ENCODE results near the gene PTPN2. TPM values are rescaled to one million over a fixed set of nuclear protein-coding genes. Genes with fewer than 3 reads are reported as not detected.

The PTPN2 gene
- total RNA-seq, 3 donors from 2014 or later = 61.7 to 77.6 (median 65.2) TPM

DNA sequence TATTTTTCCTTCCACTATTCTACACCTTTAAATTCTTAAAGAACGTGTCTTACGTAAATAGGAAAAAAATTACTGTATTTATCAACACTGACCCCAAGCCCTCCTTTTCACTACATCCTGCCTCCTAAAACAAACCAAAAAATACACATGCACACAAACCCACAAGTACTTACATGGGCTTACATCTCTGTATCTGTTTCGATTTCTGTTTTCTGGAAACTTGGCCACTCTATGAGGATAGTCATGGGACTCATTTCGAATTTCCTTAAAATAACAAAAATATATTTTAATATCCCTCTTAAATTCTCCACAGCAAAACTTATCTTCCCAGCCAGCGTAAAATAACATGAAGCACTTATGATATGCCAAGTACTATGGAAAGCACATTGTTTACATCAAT, 25.0 kb downstream of the PTPN2 start:
- no peaks in the 10 kb centered on the region for H3K27me3 Mint-ChIP-seq (ENCODE audit: low read depth)
- DNase-seq (no peak), ATAC-seq (no peak)
- no peak overlapping the region for H3K4me3 Mint-ChIP-seq
- no peaks in the 10 kb centered on the region for H3K9me3 Mint-ChIP-seq
- peaks cover 31% of the 10 kb centered on the region for H3K36me3 Mint-ChIP-seq (ENCODE audit: insufficient read depth)
- H3K4me1 Mint-ChIP-seq (ENCODE audit: low read depth) = peaks cover 65% of the 10 kb centered on the region

DNA sequence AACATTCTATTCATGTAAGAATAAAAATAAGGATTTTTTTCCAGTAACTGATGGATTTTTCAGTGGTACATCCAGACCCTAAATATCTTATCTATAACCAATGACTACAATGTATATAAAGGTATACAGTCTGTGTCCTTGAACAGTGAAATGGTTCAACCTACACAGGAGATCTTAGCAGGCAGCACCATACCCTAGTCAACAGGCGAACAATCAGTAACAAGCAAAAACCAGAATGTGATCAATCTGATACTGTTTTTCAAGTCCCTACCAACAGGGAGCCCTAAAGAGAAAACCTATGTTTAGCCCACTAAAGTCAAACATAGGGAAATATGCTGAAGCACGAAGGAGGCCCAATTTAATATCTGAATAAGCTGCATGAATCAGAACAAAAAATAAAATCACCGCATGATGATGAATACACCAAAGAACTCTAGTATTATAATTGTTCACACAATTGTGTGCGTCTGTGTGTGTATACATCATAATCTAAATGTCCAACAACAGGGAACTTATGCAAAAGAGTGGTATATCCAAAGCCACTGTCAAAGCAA, 26.0 kb downstream of the PTPN2 start:
- H3K27me3 Mint-ChIP-seq (ENCODE audit: low read depth) = no peaks in the 10 kb centered on the region
- H3K4me3 Mint-ChIP-seq = no peak overlapping the region
- H3K9me3 Mint-ChIP-seq = no peaks in the 10 kb centered on the region
- peaks cover 65% of the 10 kb centered on the region for H3K4me1 Mint-ChIP-seq (ENCODE audit: low read depth)
- DNase-seq = no peak
- H3K36me3 Mint-ChIP-seq (ENCODE audit: insufficient read depth) = peaks cover 39% of the 10 kb centered on the region
- peak in 1 of 2 donors; percentile 58 for ATAC-seq

DNA sequence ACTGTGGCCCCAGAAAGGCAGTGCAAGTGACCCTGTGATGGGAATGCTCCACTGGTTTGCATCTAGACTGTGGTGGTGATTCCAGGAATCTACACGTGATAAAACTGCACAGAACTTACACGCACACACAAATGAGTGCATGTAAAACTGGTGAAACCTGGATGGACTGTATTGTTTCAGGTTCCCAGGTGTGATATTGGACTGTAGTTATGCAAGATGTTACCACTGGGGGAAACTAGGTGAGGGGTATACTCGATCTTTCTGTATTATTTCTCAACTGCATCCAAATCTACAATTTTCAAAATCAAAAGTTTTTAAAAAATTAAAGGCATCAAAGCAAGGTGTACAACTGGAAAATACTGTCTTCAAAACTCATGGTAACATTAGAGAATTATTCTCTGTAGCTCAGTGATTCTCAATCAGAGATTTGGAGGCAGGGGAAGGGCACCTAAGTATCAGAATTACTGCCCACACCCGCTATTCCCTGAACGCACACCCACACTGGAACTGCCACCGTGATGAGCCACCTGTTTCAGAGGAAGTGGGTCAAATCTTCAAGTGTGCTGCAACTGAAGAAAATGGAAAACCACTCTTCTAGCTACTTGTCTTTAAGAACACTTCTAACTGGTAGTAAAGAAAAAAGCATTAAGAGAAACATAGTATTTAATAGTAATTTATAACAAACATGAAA, 26.7 kb downstream of the PTPN2 start:
- H3K9me3 Mint-ChIP-seq = no peaks in the 10 kb centered on the region
- no peak overlapping the region for H3K4me3 Mint-ChIP-seq
- H3K36me3 Mint-ChIP-seq (ENCODE audit: insufficient read depth) = peaks cover 42% of the 10 kb centered on the region
- peaks cover 58% of the 10 kb centered on the region for H3K4me1 Mint-ChIP-seq (ENCODE audit: low read depth)
- peak; percentile 71 to 80 for ATAC-seq
- no peak for DNase-seq
- no peaks in the 10 kb centered on the region for H3K27me3 Mint-ChIP-seq (ENCODE audit: low read depth)

DNA sequence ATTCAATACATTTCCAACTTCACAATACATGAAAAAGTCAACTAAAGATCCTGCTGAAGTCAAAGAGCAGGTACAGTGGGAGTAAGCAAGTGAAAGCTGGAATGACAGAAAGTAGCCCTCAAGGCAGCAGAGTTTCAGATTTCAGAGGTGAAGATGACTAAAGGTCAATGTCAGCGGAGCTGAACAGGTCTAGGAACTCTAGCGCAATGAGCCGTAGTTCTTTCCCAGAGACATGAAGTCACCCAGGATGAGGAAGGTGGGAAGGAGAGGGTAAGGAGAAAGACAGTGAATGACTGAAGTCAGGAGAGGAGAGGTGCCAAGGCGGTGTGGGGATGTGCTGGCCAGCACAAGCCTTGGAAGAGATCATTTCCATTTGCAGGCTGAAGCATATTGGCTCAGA, 28.1 kb downstream of the PTPN2 start:
- peaks cover 46% of the 10 kb centered on the region for H3K4me1 Mint-ChIP-seq (ENCODE audit: low read depth)
- ATAC-seq (no peak), DNase-seq (no peak)
- peaks cover 45% of the 10 kb centered on the region for H3K36me3 Mint-ChIP-seq (ENCODE audit: insufficient read depth)
- H3K9me3 Mint-ChIP-seq = no peaks in the 10 kb centered on the region
- no peak overlapping the region for H3K4me3 Mint-ChIP-seq
- H3K27me3 Mint-ChIP-seq (ENCODE audit: low read depth) = no peaks in the 10 kb centered on the region

DNA sequence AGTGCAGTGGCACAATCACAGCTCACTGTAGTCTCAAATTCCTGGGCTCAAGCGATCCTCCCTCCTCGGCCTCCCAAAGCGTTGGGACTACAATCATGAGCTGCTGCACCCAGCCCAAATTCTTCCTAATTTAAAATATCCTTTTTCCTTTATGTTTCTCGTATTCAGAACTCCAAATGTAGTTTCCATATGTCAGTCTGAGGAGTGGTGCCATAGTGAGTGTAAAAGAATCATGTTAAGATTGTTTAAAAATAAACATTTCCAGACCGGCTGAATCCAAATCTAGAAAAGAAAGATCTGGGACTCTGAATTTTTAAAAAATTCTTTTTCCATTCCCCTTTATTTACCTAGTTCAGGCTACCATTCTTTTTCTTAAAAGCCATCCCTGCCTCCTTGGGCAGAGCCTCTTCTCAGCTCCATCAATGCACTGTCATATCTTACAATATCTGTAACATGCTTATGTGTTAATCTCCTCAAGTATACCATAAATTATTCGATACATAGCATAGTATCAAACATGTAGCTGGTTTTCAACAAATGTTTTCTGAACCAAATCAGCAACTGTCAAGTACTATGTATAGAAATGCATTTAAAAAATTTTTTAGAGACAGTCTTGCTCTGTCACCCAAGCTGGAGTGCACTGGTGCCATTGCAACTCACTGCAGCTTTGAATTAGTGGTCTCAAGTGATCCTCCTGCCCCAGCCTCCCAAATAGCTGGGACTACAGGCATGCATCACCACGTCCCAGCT, 31.3 kb downstream of the PTPN2 start:
- H3K36me3 Mint-ChIP-seq (ENCODE audit: insufficient read depth) = peaks cover 49% of the 10 kb centered on the region
- no peaks in the 10 kb centered on the region for H3K9me3 Mint-ChIP-seq
- peaks cover 33% of the 10 kb centered on the region for H3K4me1 Mint-ChIP-seq (ENCODE audit: low read depth)
- no peak for ATAC-seq
- H3K4me3 Mint-ChIP-seq = no peak overlapping the region
- DNase-seq = no peak
- no peaks in the 10 kb centered on the region for H3K27me3 Mint-ChIP-seq (ENCODE audit: low read depth)

DNA sequence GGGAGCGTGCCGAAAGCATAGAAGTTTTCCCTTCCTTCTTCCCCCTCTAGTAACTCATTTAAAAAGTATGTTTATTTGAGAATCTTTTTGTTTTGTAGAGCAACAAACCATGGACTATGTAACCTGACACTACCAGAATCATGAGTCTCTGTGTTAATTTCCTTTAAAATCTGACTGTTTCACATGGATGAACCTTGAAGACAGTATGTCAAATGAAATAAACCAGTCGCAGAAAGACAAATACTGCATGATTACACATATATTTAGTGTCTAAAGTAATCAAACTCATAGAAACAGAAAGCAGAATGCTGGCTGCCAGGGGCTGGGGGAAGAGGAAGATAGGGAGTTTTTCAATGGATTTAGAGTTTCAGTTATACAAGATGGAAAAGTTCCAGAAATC, 32.3 kb downstream of the PTPN2 start:
- Mint-ChIP-seq H3K9me3 (no peaks in the 10 kb centered on the region), H3K4me1 (ENCODE audit: low read depth) (peaks cover 31% of the 10 kb centered on the region), H3K4me3 (no peak overlapping the region), H3K36me3 (ENCODE audit: insufficient read depth) (peaks cover 51% of the 10 kb centered on the region), H3K27me3 (ENCODE audit: low read depth) (no peaks in the 10 kb centered on the region)
- DNase-seq = no peak
- ATAC-seq = no peak

DNA sequence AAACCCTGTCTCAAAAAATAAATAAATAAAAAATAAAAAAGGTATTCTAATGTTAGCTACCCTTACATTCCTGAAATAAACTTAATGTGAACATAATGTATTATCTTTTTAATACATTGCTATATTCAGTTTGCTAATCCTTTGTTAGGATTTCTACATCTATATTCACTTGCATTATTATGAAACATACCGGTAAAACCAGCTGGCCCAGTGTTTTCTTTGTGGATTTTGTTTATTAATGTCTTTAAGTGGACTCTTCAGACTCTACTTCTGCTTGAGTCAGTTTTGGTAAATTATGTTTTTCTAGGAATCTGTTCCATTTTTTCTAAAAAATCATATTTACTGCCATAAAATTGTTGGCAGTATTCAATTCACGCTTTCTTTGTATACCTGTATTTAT, 34.5 kb downstream of the PTPN2 start:
- peaks cover 36% of the 10 kb centered on the region for H3K4me1 Mint-ChIP-seq (ENCODE audit: low read depth)
- no peaks in the 10 kb centered on the region for H3K27me3 Mint-ChIP-seq (ENCODE audit: low read depth)
- ATAC-seq (no peak), DNase-seq (no peak)
- H3K9me3 Mint-ChIP-seq = no peaks in the 10 kb centered on the region
- no peak overlapping the region for H3K4me3 Mint-ChIP-seq
- peaks cover 38% of the 10 kb centered on the region for H3K36me3 Mint-ChIP-seq (ENCODE audit: insufficient read depth)

DNA sequence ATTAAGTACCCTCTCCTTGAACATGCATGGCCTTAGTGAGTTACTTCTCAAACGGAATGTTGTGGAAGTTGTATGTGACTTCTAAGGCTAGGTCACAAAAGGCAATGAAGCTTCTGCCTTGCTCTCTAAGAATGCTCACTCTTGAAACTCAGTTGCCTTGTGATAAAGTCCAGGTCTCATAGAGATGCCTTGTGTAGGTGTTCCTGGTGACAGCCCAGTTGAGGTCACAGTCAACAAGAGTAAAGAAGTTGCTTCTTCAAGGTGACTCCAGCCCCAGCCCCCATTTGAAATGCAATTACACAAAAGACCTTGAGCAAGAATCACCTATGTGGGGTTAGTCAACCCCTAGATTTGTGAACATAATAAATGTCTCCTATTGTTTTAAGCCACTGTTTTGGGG, 35.6 kb downstream of the PTPN2 start:
- Mint-ChIP-seq H3K27me3 (ENCODE audit: low read depth) (no peaks in the 10 kb centered on the region), H3K9me3 (no peaks in the 10 kb centered on the region), H3K36me3 (ENCODE audit: insufficient read depth) (peaks cover 34% of the 10 kb centered on the region), H3K4me3 (no peak overlapping the region), H3K4me1 (ENCODE audit: low read depth) (peaks cover 40% of the 10 kb centered on the region)
- DNase-seq (no peak), ATAC-seq (no peak)

DNA sequence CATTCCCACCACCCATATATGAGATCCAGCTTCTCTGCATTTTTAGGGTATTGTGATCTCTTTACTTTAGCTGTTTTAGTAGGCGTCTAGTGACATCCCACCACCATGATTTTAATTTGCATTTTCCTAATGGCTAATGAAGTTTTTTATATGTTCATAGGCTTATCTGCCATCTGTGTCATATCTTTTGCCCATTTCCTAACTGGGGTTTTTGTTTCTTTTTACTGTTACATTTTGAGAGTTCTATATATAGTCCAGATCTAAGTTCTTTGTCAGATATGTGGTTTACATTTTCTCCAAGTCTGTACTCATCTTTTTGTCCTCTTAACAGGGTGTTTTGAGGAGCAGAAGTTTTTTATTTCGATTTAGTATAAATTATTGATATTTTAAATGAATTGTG, 39.6 kb downstream of the PTPN2 start:
- ATAC-seq = no peak
- H3K36me3 Mint-ChIP-seq (ENCODE audit: insufficient read depth) = peaks cover 34% of the 10 kb centered on the region
- no peak overlapping the region for H3K4me3 Mint-ChIP-seq
- H3K27me3 Mint-ChIP-seq (ENCODE audit: low read depth) = no peaks in the 10 kb centered on the region
- no peak for DNase-seq
- H3K4me1 Mint-ChIP-seq (ENCODE audit: low read depth) = peaks cover 72% of the 10 kb centered on the region
- H3K9me3 Mint-ChIP-seq = no peaks in the 10 kb centered on the region

DNA sequence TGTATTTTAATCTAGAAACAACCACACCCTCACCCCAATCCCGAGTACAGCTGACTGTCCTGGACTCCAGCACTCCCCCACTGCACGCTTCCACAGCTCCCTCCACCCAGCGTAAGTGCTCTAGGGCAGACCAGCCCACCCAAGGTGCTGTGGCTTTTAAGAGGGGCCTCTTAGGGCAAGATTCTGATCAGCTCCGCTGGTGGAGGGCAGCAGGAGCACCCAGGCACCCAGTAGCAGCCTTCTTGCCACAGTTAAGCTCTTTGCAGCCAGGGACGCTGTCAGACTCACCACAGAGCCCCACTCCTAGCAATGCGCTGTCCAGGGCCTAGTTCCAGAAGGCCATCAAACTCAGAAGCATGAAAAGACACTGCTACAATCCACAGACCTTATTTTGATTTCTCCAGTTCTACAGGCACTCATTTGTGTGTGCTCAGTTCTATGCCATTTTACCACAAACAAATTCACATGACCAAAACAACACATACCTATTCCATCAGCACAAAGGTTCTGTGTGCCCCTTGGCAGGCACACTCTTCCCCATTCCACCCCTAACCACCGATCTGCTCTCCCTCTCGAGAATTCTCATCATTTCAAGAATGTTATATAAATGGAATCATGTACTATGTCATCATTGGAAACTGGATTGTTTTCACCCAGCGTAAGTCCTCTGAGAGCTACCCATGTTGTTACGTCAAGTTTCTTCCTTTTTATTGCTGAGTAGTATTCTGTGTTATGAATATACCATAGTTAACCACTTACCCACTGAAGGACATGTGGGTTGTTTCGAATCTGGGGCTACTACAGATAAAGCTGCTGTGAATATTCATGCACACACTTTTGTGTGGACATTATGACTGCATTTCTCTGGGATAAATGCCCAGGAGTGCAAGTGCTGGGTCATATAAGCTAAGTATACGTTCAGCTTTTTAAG, 40.4 kb downstream of the PTPN2 start:
- Mint-ChIP-seq H3K9me3 (no peaks in the 10 kb centered on the region), H3K4me3 (no peak overlapping the region), H3K27me3 (ENCODE audit: low read depth) (no peaks in the 10 kb centered on the region), H3K36me3 (ENCODE audit: insufficient read depth) (peaks cover 34% of the 10 kb centered on the region), H3K4me1 (ENCODE audit: low read depth) (peaks cover 76% of the 10 kb centered on the region)
- DNase-seq (no peak), ATAC-seq (no peak)

DNA sequence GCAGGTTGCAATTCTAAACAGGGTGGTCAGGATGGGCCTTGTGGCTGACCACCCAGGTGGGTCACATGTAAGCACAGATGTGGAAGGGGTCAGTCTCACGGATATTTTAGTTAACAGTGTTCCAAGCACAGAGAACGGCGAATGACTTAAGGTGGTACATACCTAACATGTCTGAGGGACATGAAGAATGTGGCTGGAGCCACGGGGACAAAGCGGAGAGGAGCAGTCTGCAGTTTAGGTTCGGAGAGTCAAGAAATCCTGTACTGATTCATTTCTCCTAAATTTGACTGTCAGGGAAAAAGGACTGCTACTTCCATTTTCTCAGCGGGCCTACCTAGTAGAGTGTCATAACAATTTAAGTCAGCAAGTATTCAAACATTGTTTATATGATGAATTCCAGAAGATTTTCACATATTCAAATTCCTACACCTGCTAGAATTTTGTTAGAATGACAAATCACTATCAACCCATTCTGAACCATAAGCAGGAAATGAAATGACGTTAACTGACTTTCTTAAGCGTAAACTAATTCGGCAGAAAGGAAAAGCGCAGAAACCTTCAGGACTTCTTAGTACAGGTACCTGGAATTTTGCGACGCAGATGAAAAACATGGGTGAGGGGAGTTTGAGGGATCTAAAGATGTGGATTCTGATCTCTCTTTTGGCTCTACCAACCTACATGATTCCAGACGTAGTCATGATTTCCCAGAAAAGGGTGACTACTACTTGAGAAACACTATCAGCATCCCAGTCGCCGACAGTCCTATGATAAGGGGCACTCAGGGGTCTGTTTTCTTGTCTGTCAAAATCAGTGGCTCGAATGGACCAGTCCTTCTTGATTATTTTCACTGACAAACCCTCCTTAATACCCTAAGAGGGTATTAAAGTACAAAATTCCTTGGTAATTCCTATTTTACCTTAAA, 41.3 kb downstream of the PTPN2 start:
- Mint-ChIP-seq H3K9me3 (no peaks in the 10 kb centered on the region), H3K4me1 (ENCODE audit: low read depth) (peaks cover 83% of the 10 kb centered on the region), H3K27me3 (ENCODE audit: low read depth) (no peaks in the 10 kb centered on the region), H3K4me3 (no peak overlapping the region), H3K36me3 (ENCODE audit: insufficient read depth) (peaks cover 30% of the 10 kb centered on the region)
- DNase-seq (no peak), ATAC-seq (no peak)

DNA sequence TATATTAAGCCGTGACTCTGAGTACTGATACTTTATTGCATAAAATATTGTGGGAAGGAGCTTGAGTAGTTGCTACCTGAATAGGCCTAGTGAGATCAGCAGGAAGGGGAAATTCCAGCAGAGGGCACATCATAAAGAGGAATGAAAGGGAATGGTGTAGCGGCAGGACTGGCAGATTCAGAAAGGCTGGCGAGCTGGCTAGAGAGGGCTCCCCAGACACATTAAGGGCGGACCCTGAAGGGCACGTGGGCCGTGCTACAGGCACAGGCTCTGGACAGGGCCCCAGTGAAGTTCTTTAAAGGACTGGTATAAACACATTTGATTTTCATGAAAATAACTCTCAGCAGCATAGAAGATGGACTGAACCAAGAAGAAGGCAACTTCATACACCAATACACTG, 43.0 kb downstream of the PTPN2 start:
- H3K36me3 Mint-ChIP-seq (ENCODE audit: insufficient read depth) = peaks cover 24% of the 10 kb centered on the region
- H3K4me3 Mint-ChIP-seq = peak overlapping the region; percentile 47
- H3K27me3 Mint-ChIP-seq (ENCODE audit: low read depth) = no peaks in the 10 kb centered on the region
- DNase-seq = no peak
- no peak for ATAC-seq
- no peaks in the 10 kb centered on the region for H3K9me3 Mint-ChIP-seq
- H3K4me1 Mint-ChIP-seq (ENCODE audit: low read depth) = peaks cover 80% of the 10 kb centered on the region

DNA sequence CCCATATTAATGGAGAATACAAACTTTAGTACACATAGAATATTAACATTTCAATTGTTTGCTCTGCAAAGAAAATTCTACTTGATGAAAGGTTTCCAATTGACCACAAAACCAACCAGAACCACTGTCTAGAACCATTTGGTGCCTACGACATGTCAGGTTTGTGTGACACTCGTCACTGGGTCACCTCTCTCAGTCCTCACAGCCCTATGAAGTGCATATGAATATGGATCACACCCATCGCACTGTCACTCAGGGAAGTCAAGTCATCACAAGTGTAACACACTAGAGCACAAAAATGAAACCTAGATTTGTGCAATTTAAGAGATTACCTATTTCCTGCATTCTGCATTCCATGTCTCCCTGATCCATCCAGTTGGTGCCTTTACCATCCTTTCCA, 43.7 kb downstream of the PTPN2 start:
- ATAC-seq (peak in 1 of 2 donors; percentile 30), DNase-seq (no peak)
- H3K36me3 Mint-ChIP-seq (ENCODE audit: insufficient read depth) = peaks cover 27% of the 10 kb centered on the region
- H3K27me3 Mint-ChIP-seq (ENCODE audit: low read depth) = no peaks in the 10 kb centered on the region
- H3K4me1 Mint-ChIP-seq (ENCODE audit: low read depth) = peaks cover 76% of the 10 kb centered on the region
- H3K4me3 Mint-ChIP-seq = peak overlapping the region; percentile 75
- no peaks in the 10 kb centered on the region for H3K9me3 Mint-ChIP-seq
